B cell (primary cell): Measurements from ENCODE around the gene KLK1. TPM values are rescaled to one million over a fixed set of nuclear protein-coding genes. Genes with fewer than 3 reads are reported as not detected.
"Not testable (repeated sequence)": the region's sequence is repeated elsewhere in the genome, so short reads cannot be mapped to it uniquely, and the experiment has no call there.

Experiments
- ATAC-seq: fragments of 200-7000 bp; cut with Tn5 transposase; one replicate; pipeline ENCODE4 v1.10.0; 2021; ENCODE audit warnings: low read depth, mild to moderate bottlenecking, moderate number of reproducible peaks, moderate library complexity
- CTCF ChIA-PET: fragments of 350-600 bp; sonication (Branson Sonifier 250); formaldehyde crosslinking; loops from one replicate; lab custom pipeline; 2021; ENCODE audit warnings: antibody characterized with exemption, inconsistent platforms; lab: Charles Lee
- POLR2A ChIA-PET: fragments of 350-600 bp; sonication (Branson Sonifier 250); formaldehyde crosslinking; loops from one replicate; lab custom pipeline; 2021; ENCODE audit warnings: antibody characterized with exemption; lab: Charles Lee
- DNase-seq: peaks from one replicate; pipeline ENCODE4 v3.0.0; 2013
- H2AFZ ChIP-seq: 2 replicates; pipeline ENCODE4 v1.6.1; 2012; ENCODE audit warnings: mild to moderate bottlenecking, low read depth, low read length; ENCODE audit not compliant: insufficient read depth, poor library complexity, severe bottlenecking
- H3K27ac ChIP-seq, 2 donors: 1 replicate in 1 of 2; 2 replicates in 1 of 2; pipeline ENCODE4 v1.5.1; 2012 to 2013; ENCODE audit warnings: low read length in 2 of 2, mild to moderate bottlenecking in 2 of 2, moderate library complexity in 1 of 2
- H3K27me3 ChIP-seq, 4 experiments: fragments of 200-600 bp in 1 of 4; sonication (generic) in 1 of 4; replicated peaks in 1 of 4; 1 replicate in 2 of 4; 2 replicates in 2 of 4; pipeline versions ENCODE4 v1.6.1 to v1.7.0; 2013 to 2016; ENCODE audit warnings: low read length in 3 of 4, mild to moderate bottlenecking in 2 of 4, mixed read lengths in 1 of 4, moderate library complexity in 1 of 4; ENCODE audit not compliant: insufficient read depth in 4 of 4, control insufficient read depth in 3 of 4; ENCODE audit errors: control extremely low read depth in 1 of 4
- H3K36me3 ChIP-seq, 2 experiments: replicated peaks in 1 of 2; 1 replicate in 1 of 2; 2 replicates in 1 of 2; pipeline versions ENCODE4 v1.6.1 to v1.7.1; 2013; ENCODE audit warnings: low read length in 1 of 2; ENCODE audit not compliant: insufficient read depth in 2 of 2, control insufficient read depth in 1 of 2; ENCODE audit errors: control extremely low read depth in 1 of 2, extremely low read depth in 1 of 2
- H3K4me1 ChIP-seq, 2 donors: fragments of 200-600 bp in 1 of 2; sonication (generic) in 1 of 2; 1 replicate in 1 of 2; 2 replicates in 1 of 2; pipeline versions ENCODE4 v1.5.1 to v1.6.1; 2013 to 2017; ENCODE audit warnings: low read length in 2 of 2; ENCODE audit not compliant: control insufficient read depth in 2 of 2, insufficient read depth in 2 of 2
- H3K4me2 ChIP-seq: replicated peaks from 2 replicates; pipeline ENCODE3; 2012; ENCODE audit warnings: mild to moderate bottlenecking, low read depth, low read length; ENCODE audit not compliant: poor library complexity, severe bottlenecking
- H3K4me3 ChIP-seq, 5 experiments: fragments of 200-600 bp in 1 of 5; sonication (generic) in 1 of 5; 1 replicate in 3 of 5; 2 replicates in 2 of 5; pipeline versions ENCODE4 v1.5.1 to v1.7.0; 2011 to 2016; ENCODE audit warnings: low read length in 4 of 5, mild to moderate bottlenecking in 4 of 5, low read depth in 2 of 5, control low read depth in 1 of 5, moderate library complexity in 1 of 5; ENCODE audit not compliant: insufficient read depth in 1 of 5; ENCODE audit errors: control extremely low read depth in 1 of 5, extremely low read depth in 1 of 5
- H3K79me2 ChIP-seq: fragments of 200-600 bp; sonication (generic); one replicate; pipeline ENCODE4 v1.6.0; 2016; ENCODE audit warnings: low read length; ENCODE audit not compliant: control insufficient read depth, insufficient read depth
- H3K9ac ChIP-seq: fragments of 200-600 bp; sonication (generic); 2 replicates; pipeline ENCODE4 v1.6.1; 2017; ENCODE audit warnings: mild to moderate bottlenecking, low read length, moderate library complexity
- H3K9me3 ChIP-seq, 3 donors: one replicate each; pipeline versions ENCODE4 v1.6.1 to v1.7.1; 2013; ENCODE audit warnings: low read length in 2 of 3; ENCODE audit not compliant: control insufficient read depth in 2 of 3, insufficient read depth in 1 of 3; ENCODE audit errors: control extremely low read depth in 1 of 3
- H4K20me1 ChIP-seq: 2 replicates; pipeline ENCODE4 v1.6.0; 2012; ENCODE audit warnings: mild to moderate bottlenecking, low read length; ENCODE audit not compliant: insufficient read depth, control insufficient read depth, poor library complexity, severe bottlenecking
- H3K27ac Mint-ChIP-seq: one replicate; pipeline ENCODE4 v1.8.0; 2021; ENCODE audit warnings: mixed read lengths
- H3K27me3 Mint-ChIP-seq: one replicate; pipeline ENCODE4 v1.8.0; 2021; ENCODE audit warnings: mixed read lengths
- H3K4me1 Mint-ChIP-seq: one replicate; pipeline ENCODE4 v1.8.0; 2021; ENCODE audit warnings: mixed read lengths
- H3K4me3 Mint-ChIP-seq: one replicate; pipeline ENCODE4 v1.8.0; 2021; ENCODE audit warnings: mixed read lengths
- H3K9me3 Mint-ChIP-seq: one replicate; pipeline ENCODE4 v1.8.0; 2022; ENCODE audit warnings: mixed read lengths; ENCODE audit not compliant: insufficient read depth
- CTCF ChIP-seq: fragments of 200-600 bp; IDR thresholded peaks from one replicate; pipeline ENCODE4 v1.8.0; 2022; ENCODE audit warnings: antibody characterized with exemption, mild to moderate bottlenecking
- EZH2 ChIP-seq: IDR thresholded peaks from 2 replicates; pipeline ENCODE4 v1.6.1; 2012; ENCODE audit warnings: borderline replicate concordance, low read depth, mild to moderate bottlenecking, moderate library complexity, low read length; ENCODE audit not compliant: insufficient read depth, poor library complexity, severe bottlenecking
- WGBS: methylation state at CpG from one replicate; pipeline ENCODE4 v1.1.5; 2013; ENCODE audit warnings: missing lambda C conversion rate; ENCODE audit not compliant: insufficient coverage; 5-methylcytosine and 5-hydroxymethylcytosine counted together
- intact Hi-C: fragments of 100-400 bp; cut with micrococcal nuclease; formaldehyde crosslinking; loops from one replicate; pipeline ENCODE4 v1.10.0; 2022
- polyA plus RNA-seq: library from polyadenylated mRNA; depleted of rRNA; stranded (reverse); fragments of >200 nt; gene quantifications from 2 replicates; pipeline ENCODE4 v1.2.3, GENCODE V29; 2012
- total RNA-seq, 2 donors: library from RNA; stranded (reverse); fragments of 120-200 nt in 1 of 2; gene quantifications; 1 replicate in 1 of 2; 2 replicates in 1 of 2; pipeline versions ENCODE4 v1.2.3 to v1.2.4, GENCODE V29; 2013 to 2022

Gene KLK1
- total and polyA plus RNA-seq, 2 donors (not counting 1 experiment from before 2014, with no cell fraction given), result 9.5 to 15.2 TPM

GRCh38 chr19:50772912-50773311 lies 50.7 kb downstream of the KLK1 start:
- H3K9ac ChIP-seq, H3K4me3 ChIP-seq, DNase-seq, H3K27ac Mint-ChIP-seq, H3K4me3 Mint-ChIP-seq, H2AFZ ChIP-seq, H4K20me1 ChIP-seq, H3K4me1 Mint-ChIP-seq, POLR2A ChIA-PET, intact Hi-C loops, H3K27ac ChIP-seq, CTCF ChIA-PET, H3K79me2 ChIP-seq, ATAC-seq, H3K4me1 ChIP-seq, H3K9me3 Mint-ChIP-seq, H3K36me3 ChIP-seq, H3K4me2 ChIP-seq: not testable (repeated sequence)
- H3K9me3 ChIP-seq, result peaks cover 0 to 22% (median 2%) of the 10 kb centered on the region in 3 donors
- peaks cover 0 to 20% (median 8%) of the 10 kb centered on the region in 4 experiments for H3K27me3 ChIP-seq
- WGBS, result 100% methylated on average over 2 of the region's 3 CpGs
- H3K27me3 Mint-ChIP-seq, result peaks cover 38% of the 10 kb centered on the region

GRCh38 chr19:50772476-50772875 lies 51.1 kb downstream of the KLK1 start:
- H3K9ac ChIP-seq, result no peak overlapping the region
- DNase-seq, result peak; percentile 30
- H3K27ac ChIP-seq, result no peak overlapping the region
- H3K4me2 ChIP-seq, result no peak overlapping the region
- H3K4me1 Mint-ChIP-seq, result no peaks in the 10 kb centered on the region
- no peak for ATAC-seq
- TF ChIP-seq CTCF (no peak), EZH2 (no peak)
- no peak overlapping the region for H2AFZ ChIP-seq
- intact Hi-C loops, result no loop called here
- no peak overlapping the region for H3K27ac Mint-ChIP-seq
- peaks cover 0 to 16% (median 5%) of the 10 kb centered on the region in 4 experiments for H3K27me3 ChIP-seq
- no peaks in the 10 kb centered on the region for H3K9me3 Mint-ChIP-seq
- H4K20me1 ChIP-seq, result no peaks in the 10 kb centered on the region
- H3K4me3 ChIP-seq, result no peak overlapping the region
- H3K36me3 ChIP-seq, result no peaks in the 10 kb centered on the region
- POLR2A ChIA-PET, result no interaction called here
- CTCF ChIA-PET, result no interaction called here
- peaks cover 35% of the 10 kb centered on the region for H3K27me3 Mint-ChIP-seq
- no CpG with 5 or more reads among the region's 2 CpGs for WGBS
- H3K4me1 ChIP-seq, result no peaks in the 10 kb centered on the region
- no peak overlapping the region for H3K4me3 Mint-ChIP-seq
- H3K9me3 ChIP-seq, result peaks cover 0 to 18% (median 2%) of the 10 kb centered on the region in 3 donors
- H3K79me2 ChIP-seq, result no peaks in the 10 kb centered on the region
